Activated T-helper 9 cell treated with anti-CD3 and anti-CD28 coated beads, Interleukin-2, amount 50 U/mL, for 16 hours (primary cell): ENCODE data around the gene ZNF829.

Experiments used
- DNase-seq: peaks from one replicate; pipeline ENCODE4 v3.0.0-alpha.2; 2020; ENCODE audit warnings: low read depth

Gene ZNF829

DNA sequence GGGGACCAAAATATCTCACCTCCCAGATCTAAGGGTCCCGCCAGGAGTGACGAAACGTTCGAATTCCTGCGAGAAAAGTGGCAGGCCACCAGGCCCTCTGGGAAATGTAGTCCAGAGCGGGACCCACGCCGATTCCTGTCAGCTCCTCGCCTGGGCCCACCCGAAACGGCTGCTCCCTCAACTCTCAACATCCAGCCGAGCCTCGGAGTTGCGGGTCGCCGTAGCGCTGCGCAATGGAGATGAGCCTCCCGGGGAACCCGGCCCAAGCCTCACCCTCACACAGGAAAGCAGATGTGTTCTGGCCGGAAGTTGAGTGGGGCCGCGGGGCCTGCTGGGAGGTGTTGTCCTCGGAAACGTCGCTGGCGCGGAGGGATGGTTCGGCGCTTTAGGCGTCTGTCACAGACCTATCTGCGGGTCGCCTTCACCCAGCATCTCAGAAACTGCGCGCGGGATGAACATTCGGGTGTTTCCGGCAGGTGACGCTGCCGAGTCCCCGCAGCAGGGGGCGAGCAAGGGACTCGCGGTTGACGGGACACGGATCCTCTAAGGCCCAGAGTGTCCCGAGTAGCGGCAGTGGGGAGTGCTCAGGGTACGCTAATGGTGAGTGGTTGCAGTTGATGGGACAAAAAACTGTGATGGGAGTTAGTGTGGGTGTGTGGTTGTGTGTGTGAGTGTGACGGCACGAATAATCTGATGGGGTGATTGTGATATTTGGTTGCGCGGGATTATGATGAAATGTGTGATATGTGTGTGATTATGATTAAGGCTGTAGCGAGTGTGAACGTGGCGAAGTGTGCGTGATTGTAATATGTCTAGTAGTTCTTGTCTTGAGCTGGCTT, at the start of gene ZNF829, which contains the start of gene ZNF568:
Gene ZNF829, minus strand, starts transcription at position 300 of the 839 bp plus-strand sequence. CDS start 1,124 bp downstream, outside the sequence.
Gene ZNF568, plus strand, starts transcription at position 341 of the 839 bp plus-strand sequence. CDS start 6,439 bp downstream, outside the sequence.
- peak; percentile 87 for DNase-seq

- no peak for DNase-seq
Observed at GRCh38 chr19:36963280-36963679, 47.2 kb upstream of the ZNF829 start.

DNA sequence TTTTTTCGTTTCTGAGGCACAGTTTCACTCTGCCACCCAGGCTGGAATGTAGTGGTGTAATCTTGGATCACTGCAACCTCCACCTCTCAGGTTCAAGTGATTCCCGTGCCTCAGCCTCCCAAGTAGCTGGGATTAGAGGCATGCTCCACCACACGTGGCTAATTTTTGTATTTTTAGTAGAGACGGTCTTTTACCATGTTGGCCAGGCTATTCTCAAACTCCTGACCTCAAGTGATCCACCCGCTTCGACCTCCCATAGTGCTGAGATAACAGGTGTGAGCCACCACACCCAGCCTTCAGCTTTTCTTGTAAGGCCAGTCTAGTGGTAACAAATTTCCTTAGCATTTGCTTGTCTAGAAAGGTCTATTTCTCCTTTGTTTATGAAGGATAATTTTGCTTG, 46.3 kb upstream of the ZNF829 start:
- no peak for DNase-seq

DNA sequence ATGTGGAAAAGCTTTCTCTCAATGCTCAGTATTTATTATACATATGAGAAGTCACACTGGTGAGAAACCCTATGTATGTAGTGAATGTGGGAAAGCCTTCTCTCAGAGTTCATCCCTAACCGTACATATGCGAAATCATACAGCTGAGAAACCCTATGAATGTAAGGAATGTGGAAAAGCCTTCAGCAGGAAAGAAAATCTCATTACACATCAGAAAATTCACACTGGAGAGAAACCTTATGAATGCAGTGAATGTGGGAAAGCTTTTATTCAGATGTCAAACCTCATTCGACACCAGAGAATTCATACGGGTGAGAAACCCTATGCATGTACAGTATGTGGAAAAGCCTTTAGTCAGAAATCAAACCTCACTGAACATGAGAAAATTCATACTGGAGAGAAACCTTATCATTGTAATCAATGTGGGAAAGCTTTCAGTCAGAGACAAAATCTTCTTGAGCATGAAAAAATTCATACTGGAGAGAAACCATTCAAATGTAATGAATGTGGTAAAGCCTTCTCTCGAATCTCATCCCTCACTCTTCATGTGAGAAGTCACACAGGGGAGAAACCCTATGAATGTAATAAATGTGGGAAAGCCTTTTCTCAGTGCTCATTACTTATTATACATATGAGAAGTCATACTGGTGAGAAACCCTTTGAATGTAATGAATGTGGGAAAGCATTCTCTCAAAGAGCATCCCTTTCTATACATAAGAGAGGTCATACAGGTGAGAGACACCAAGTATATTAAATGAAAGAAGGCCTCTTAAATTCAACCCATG, 34.4 kb upstream of the ZNF829 start:
- DNase-seq, result no peak

DNA sequence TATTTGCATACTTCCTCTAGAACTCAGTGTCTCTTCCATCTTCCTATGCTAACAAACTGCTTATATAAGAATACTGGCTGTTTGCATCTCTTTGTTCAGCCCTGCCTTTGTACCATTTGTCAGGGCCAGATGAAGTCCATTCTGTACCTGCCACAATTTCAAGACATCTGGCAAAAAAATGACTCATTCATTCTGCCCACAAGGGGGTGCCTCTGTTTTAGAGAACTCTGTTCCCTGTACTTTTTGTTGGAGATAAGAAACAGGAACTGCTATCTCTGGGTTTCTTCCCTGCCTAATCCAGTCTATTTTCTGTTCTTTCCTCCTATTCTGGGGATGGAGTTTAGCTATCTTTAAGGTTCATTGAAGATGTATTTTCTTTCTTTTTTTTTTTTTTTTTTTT, 23.1 kb upstream of the ZNF829 start:
- DNase-seq, result no peak

DNA sequence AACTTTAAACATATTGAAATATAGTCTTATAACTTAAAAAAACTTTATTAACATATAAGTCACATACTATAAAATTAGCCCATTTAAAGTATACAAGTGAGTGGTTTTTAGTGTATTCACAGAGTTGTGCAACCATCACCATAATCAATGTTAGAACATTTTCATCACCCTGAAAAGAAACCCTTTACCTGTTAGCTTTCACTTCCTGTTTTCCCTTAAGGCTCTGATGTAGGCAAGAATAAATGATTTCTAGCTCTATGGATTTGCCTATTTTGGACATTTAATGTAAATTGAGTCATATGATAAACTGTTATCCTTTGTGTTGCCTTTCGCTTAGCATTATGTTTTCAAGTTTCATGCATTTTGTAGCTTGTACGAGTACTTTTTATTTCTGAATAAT, 15.6 kb upstream of the ZNF829 start:
- DNase-seq, result no peak

DNA sequence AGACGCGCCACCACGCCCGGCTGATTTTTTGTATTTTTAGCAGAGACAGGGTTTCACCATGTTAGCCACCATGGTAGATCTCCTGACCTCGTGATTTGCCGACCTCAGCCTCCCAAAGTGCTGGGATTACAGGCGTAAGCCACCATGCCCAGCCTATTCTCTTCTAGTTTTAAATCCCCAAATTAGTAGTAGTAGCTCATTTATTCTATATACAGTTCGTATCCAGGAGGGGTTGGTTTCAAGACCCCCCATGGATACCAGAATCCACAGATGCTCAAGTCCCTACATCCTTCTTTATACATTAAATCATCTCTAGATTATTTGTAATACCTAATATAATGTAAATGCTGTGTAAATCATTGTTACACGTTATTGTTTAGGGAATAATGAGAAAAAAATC, 2.0 kb upstream of the ZNF829 start:
- DNase-seq, result no peak

DNA sequence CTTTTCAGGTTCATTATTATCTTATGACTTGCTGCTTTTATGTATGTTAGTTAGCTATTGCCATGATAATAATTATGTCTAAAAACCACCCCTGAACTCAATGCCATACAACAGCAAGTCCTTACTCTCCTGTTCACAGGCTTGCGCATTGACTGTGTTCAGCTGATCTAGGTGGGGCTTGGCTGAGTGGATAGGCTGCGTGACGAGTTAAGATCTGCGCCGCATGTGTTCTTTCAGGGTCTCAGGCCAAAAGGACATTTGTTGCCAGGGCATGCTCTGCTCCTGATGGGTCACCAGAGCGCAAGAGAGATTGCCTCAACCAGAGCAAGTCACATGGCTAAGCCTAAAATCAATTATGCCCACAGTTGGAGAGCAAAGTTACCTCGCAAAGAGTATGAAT, 900 bp upstream of the ZNF829 start:
- DNase-seq, result no peak

DNA sequence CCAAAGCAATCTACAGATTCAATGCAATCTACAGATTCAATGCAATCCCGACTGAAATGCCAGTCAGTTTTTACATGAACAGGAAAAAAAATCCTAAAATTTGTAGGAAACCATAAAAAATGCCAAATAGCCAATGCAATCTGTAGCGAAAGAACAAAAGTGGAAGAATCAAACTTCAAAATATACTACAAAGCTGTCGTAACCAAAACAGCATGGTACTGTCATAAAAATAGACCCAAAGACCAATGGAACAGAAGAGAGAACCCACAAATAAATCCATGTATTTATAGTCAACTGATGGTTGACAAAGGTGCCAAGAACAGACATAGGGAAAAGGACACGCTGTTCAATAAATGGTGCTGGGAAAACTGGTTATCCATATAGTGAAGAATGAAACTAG, 17.7 kb downstream of the ZNF829 start:
- no peak for DNase-seq

GRCh38 chr19:36894849-36895383, 21.2 kb downstream of the ZNF829 start:
- DNase-seq, result no peak

DNA sequence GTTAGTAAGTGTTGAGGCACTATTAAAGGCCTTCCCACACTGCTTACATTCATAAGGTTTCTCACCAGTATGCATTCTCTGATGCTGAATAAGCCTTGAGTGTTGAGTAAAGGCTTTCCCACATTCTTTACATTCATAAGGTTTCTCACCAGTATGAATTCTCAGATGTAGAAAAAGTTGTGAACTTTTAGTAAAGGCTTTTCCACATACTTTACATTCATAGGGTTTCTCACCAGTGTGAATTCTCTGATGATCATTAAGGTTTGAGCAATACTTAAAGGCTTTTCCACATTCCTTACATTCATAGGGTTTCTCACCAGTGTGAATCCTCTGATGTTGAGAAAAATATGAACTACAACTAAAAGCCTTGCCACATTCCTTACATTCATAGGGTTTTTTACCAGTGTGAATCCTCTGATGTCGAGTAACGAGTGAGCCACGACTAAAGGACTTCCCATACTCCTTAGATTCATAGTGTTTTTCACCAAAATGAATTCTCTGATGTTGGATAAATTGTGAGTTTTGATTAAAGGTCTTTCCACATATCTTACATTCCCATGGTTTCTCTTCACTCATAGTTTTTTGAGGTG, 24.2 kb downstream of the ZNF829 start:
- DNase-seq, result no peak

- DNase-seq, result no peak
Observed at GRCh38 chr19:36876993-36877938, 38.8 kb downstream of the ZNF829 start.

DNA sequence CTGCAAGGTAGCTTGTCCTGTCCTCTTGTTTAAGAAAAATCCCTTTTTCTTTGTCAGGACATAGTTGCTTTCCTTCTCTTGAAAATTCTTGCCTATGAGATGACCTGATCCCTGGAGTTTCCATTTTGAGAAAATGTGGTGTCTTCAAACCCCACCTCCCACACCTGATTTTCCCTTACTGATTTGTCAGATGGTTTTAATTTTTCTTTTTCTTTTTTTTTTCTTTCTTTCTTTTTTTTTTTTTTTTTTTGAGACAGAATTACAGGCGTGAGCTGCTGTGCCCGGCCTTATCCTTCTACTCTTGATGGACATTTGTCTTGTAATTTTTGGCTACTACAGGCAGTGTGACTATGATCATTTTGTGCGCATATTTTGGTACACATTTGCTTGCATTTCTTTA, 64.2 kb downstream of the ZNF829 start:
- DNase-seq, result no peak

GRCh38 chr19:36850559-36851442, 65.3 kb downstream of the ZNF829 start, which contains the start of gene ZNF345:
Gene ZNF345, plus strand, starts transcription at chr19:36850876. Its CDS starts 25,955 bp downstream, at chr19:36876831.
- DNase-seq, result peak; percentile 72

DNA sequence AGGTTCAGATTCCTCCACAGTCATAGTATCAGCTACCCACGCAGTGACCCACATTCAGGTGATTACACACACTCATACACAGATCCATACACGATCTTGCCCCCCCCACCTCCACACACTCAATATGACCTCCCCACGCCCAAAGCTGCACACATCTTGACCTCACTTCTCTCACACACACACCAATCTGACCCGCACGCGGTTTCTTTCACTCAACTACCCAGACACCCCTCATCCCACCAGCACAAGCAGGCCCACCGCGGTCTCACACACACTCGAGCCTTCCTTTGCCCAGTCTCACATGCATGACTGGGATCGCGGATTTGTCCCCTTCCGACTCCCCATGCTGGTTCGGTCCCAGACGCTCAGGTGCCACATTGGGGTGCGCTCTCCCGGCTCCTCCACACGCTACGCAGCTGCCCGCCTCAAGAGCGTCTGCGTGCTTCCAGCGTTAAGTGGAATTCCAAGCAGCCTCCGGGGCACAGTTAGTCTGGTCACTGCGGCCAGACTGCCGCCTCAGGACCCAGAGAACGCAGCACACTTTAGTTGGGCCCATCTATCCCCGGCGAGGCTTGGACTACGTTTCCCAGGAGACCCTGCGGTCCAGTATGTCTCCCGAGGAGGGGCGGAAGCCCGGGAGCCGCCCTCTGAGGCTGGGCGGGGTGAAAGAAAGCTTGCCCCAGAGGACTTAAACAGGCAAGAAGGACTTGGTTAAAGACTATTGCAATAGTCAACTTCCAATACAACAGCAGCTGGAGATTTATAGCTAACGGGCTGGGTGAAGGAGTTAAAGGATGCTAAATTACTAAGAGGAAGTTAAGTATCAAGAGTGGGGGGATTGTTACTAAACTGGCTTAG, 66.2 kb downstream of the ZNF829 start:
- peak; percentile 84 for DNase-seq

GRCh38 chr19:36847968-36848367, 68.1 kb downstream of the ZNF829 start:
- DNase-seq, result no peak

DNA sequence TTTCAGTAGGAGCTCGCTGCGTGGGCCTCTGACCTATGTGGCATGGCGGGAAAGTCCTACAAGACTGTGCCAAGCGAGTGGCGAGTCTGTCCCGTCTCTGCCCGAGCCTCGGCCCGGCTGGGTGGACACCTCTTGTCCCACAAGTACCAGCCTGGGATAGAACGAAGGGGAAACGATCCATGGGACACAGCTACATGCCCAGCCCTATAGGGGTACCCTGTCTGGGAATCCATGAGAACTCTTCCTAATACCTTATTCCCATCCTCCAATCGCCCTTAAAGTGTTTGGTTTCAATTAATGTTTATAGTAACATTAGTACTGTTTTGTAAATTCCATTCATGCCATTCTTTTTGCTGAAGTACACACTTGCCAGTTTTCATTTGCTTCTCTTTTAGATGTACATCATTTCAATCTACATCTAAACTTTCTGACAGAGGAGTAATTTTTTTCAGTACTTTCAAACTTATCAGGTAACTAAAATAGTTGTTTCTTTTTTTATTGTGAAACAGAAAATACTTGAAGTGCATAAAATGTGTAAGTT, 77.2 kb downstream of the ZNF829 start:
- DNase-seq, result no peak
